Mesendoderm (in vitro differentiated cells): Measurements from ENCODE around the gene CHAT.
A peak's percentile ranks its signal among the peaks of the same experiment; 100 is the strongest.

Experiments
- DNase-seq: peaks from one replicate; pipeline ENCODE4 v3.0.0; 2013
- H2AK5ac ChIP-seq: 2 replicates; pipeline ENCODE4 v1.6.1; 2013; ENCODE audit warnings: low read length, inconsistent platforms
- H2BK120ac ChIP-seq: 2 replicates; pipeline ENCODE4 v1.6.1; 2013; ENCODE audit warnings: low read depth, mild to moderate bottlenecking, low read length, moderate library complexity, mixed read lengths
- H2BK15ac ChIP-seq: replicated peaks from 2 replicates; pipeline ENCODE4 v1.6.1; 2013; ENCODE audit warnings: low read depth, mild to moderate bottlenecking, moderate library complexity
- H2BK5ac ChIP-seq: 2 replicates; pipeline ENCODE4 v1.6.1; 2013; ENCODE audit warnings: low read length, inconsistent platforms
- H3K18ac ChIP-seq: 2 replicates; pipeline ENCODE4 v1.6.1; 2013; ENCODE audit warnings: mild to moderate bottlenecking, low read length, mixed read lengths
- H3K23ac ChIP-seq: one replicate; pipeline ENCODE4 v1.6.1; 2013; ENCODE audit warnings: low read length
- H3K27ac ChIP-seq: 2 replicates; pipeline ENCODE4 v1.5.1; 2013; ENCODE audit warnings: low read depth, mild to moderate bottlenecking, inconsistent platforms, low read length, moderate library complexity
- H3K27me3 ChIP-seq: 2 replicates; pipeline ENCODE4 v1.6.1; 2013; ENCODE audit warnings: low read length, control low read depth, mild to moderate bottlenecking, inconsistent platforms; ENCODE audit not compliant: insufficient read depth, poor library complexity
- H3K36me3 ChIP-seq: 2 replicates; pipeline ENCODE4 v1.6.1; 2013; ENCODE audit warnings: low read length, inconsistent platforms; ENCODE audit not compliant: control insufficient read depth, insufficient read depth
- H3K4ac ChIP-seq: one replicate; pipeline ENCODE4 v1.6.1; 2013; ENCODE audit warnings: low read depth, mild to moderate bottlenecking, low read length, moderate library complexity
- H3K4me1 ChIP-seq: 2 replicates; pipeline ENCODE4 v1.6.1; 2013; ENCODE audit warnings: low read depth, low read length, inconsistent platforms; ENCODE audit not compliant: control insufficient read depth
- H3K4me2 ChIP-seq: 2 replicates; pipeline ENCODE4 v1.6.1; 2013; ENCODE audit warnings: low read length
- H3K4me3 ChIP-seq: 2 replicates; pipeline ENCODE4 v1.5.1; 2013; ENCODE audit warnings: mild to moderate bottlenecking, low read length
- H3K56ac ChIP-seq: one replicate; pipeline ENCODE4 v1.6.1; 2013; ENCODE audit warnings: low read length
- H3K79me1 ChIP-seq: 2 replicates; pipeline ENCODE4 v1.6.1; 2013; ENCODE audit warnings: low read length, inconsistent platforms
- H3K79me2 ChIP-seq: 2 replicates; pipeline ENCODE4 v1.6.1; 2013; ENCODE audit warnings: mild to moderate bottlenecking, low read length; ENCODE audit not compliant: control insufficient read depth, insufficient read depth
- H3K9ac ChIP-seq: 2 replicates; pipeline ENCODE4 v1.6.1; 2013; ENCODE audit warnings: low read length, inconsistent platforms
- H4K5ac ChIP-seq: one replicate; pipeline ENCODE4 v1.6.1; 2013; ENCODE audit warnings: low read length
- H4K8ac ChIP-seq: one replicate; pipeline ENCODE4 v1.6.1; 2013; ENCODE audit warnings: low read depth, mild to moderate bottlenecking, control low read depth, low read length, moderate library complexity
- WGBS: extraction: QIAGEN DNeasy Blood & Tissue Kit; methylation state at CpG from one replicate; pipeline ENCODE4 v1.1.7; 2013; ENCODE audit warnings: low lambda C conversion rate, missing lambda C conversion rate; ENCODE audit not compliant: insufficient coverage; ENCODE audit errors: extremely low coverage; 5-methylcytosine and 5-hydroxymethylcytosine counted together

CHAT gene

DNA sequence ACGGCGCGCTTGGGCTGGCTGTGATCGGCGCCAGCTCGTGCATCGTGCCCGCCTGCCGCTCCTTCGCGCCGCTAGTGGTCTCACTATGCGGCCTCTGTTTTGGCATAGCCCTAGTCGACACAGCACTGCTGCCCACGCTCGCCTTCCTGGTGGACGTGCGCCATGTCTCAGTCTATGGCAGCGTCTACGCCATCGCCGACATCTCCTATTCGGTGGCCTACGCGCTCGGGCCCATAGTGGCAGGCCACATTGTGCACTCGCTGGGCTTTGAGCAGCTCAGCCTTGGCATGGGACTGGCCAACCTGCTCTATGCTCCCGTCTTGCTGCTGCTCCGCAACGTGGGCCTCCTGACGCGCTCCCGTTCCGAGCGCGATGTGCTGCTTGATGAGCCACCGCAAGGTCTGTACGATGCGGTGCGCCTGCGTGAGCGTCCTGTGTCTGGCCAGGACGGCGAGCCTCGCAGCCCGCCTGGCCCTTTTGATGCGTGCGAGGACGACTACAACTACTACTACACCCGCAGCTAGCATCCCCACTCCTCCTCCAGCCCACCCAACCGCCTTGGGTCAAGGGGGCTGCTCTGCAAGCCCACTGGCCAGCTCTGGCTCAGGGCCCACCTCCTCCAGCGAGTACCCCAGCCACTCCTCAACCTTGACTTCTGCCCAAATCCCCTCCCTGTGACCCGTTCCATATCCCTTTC, 1.9 kb upstream of the CHAT start:
- H3K4me3 ChIP-seq = no peak overlapping the region
- H3K79me2 ChIP-seq = no peaks in the 10 kb centered on the region
- H4K8ac ChIP-seq = no peak overlapping the region
- no peaks in the 10 kb centered on the region for H3K36me3 ChIP-seq
- no peak overlapping the region for H3K56ac ChIP-seq
- H3K9ac ChIP-seq = no peak overlapping the region
- H3K27ac ChIP-seq = no peak overlapping the region
- no CpG with 5 or more reads among the region's 53 CpGs for WGBS
- H3K4me1 ChIP-seq = no peaks in the 10 kb centered on the region
- H3K79me1 ChIP-seq = no peaks in the 10 kb centered on the region
- H2BK120ac ChIP-seq = no peak overlapping the region
- H3K27me3 ChIP-seq = peaks cover 71% of the 10 kb centered on the region
- H3K23ac ChIP-seq = no peak overlapping the region
- no peak overlapping the region for H3K4ac ChIP-seq
- no peak overlapping the region for H2BK15ac ChIP-seq
- H3K18ac ChIP-seq = no peak overlapping the region
- H2BK5ac ChIP-seq = no peak overlapping the region
- DNase-seq = no peak
- H2AK5ac ChIP-seq = no peak overlapping the region
- H3K4me2 ChIP-seq = no peak overlapping the region
- no peak overlapping the region for H4K5ac ChIP-seq

GRCh38 chr10:49612513-49613164, 1.2 kb upstream of the CHAT start:
- no peak overlapping the region for H2BK15ac ChIP-seq
- no peak overlapping the region for H3K9ac ChIP-seq
- no peaks in the 10 kb centered on the region for H3K4me1 ChIP-seq
- no peaks in the 10 kb centered on the region for H3K36me3 ChIP-seq
- H2BK5ac ChIP-seq = no peak overlapping the region
- H3K4ac ChIP-seq = no peak overlapping the region
- no peak overlapping the region for H3K56ac ChIP-seq
- no peak overlapping the region for H3K4me3 ChIP-seq
- H3K27me3 ChIP-seq = peaks cover 69% of the 10 kb centered on the region
- WGBS = no CpG with 5 or more reads among the region's 29 CpGs
- no peak overlapping the region for H2AK5ac ChIP-seq
- no peaks in the 10 kb centered on the region for H3K79me2 ChIP-seq
- no peak overlapping the region for H3K27ac ChIP-seq
- no peak overlapping the region for H4K8ac ChIP-seq
- H4K5ac ChIP-seq = no peak overlapping the region
- no peak overlapping the region for H2BK120ac ChIP-seq
- H3K79me1 ChIP-seq = no peaks in the 10 kb centered on the region
- DNase-seq = peak; percentile 85
- no peak overlapping the region for H3K4me2 ChIP-seq
- no peak overlapping the region for H3K18ac ChIP-seq
- H3K23ac ChIP-seq = no peak overlapping the region

DNA sequence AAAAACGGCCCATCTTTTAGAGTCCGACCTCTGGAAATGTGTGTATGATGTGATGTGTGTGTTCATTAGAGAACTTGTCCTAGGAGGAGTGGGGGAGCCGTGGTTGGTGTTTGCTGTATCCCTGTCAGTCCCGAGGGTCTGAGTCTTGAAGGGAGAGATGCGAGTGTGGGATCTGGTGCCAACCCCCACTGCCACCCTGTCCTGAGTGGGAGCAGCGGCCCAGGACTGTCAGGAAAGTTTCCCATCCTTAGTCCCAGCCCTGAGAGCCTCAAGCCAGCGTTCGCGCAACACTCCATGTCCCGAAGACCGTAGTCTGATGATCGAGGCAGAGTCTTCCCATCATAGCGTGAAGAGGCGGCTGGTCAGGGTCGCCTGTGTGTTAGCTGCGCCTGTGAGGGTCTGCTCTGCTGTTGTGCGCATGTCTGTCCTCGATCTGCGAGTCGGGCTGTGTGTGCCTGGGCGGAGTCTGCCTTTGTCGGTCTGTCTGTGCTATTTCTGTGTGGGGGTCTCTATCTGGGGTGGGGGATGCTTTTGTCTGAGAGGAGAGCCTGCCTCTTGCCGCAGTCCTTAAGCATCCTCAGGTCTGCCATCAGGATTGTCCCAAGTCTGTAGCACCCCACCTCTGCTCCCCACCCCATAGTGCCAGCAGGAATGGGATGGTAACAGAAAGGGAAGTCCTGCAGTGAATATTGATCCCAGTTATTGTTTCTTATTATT, 514 bp upstream of the CHAT start:
- no peak for DNase-seq
- Histone ChIP-seq H3K27me3 (peaks cover 62% of the 10 kb centered on the region), H2BK15ac (no peak overlapping the region), H3K4me1 (no peaks in the 10 kb centered on the region), H3K27ac (no peak overlapping the region), H4K8ac (no peak overlapping the region), H3K36me3 (no peaks in the 10 kb centered on the region), H2AK5ac (no peak overlapping the region), H2BK5ac (no peak overlapping the region), H3K79me1 (no peaks in the 10 kb centered on the region), H3K79me2 (no peaks in the 10 kb centered on the region), H3K23ac (no peak overlapping the region), H3K4ac (no peak overlapping the region), H3K18ac (no peak overlapping the region), H3K9ac (no peak overlapping the region), H2BK120ac (no peak overlapping the region), H3K56ac (no peak overlapping the region), H3K4me3 (no peak overlapping the region), H4K5ac (no peak overlapping the region), H3K4me2 (no peak overlapping the region)
- no CpG with 5 or more reads among the region's 23 CpGs for WGBS

DNA sequence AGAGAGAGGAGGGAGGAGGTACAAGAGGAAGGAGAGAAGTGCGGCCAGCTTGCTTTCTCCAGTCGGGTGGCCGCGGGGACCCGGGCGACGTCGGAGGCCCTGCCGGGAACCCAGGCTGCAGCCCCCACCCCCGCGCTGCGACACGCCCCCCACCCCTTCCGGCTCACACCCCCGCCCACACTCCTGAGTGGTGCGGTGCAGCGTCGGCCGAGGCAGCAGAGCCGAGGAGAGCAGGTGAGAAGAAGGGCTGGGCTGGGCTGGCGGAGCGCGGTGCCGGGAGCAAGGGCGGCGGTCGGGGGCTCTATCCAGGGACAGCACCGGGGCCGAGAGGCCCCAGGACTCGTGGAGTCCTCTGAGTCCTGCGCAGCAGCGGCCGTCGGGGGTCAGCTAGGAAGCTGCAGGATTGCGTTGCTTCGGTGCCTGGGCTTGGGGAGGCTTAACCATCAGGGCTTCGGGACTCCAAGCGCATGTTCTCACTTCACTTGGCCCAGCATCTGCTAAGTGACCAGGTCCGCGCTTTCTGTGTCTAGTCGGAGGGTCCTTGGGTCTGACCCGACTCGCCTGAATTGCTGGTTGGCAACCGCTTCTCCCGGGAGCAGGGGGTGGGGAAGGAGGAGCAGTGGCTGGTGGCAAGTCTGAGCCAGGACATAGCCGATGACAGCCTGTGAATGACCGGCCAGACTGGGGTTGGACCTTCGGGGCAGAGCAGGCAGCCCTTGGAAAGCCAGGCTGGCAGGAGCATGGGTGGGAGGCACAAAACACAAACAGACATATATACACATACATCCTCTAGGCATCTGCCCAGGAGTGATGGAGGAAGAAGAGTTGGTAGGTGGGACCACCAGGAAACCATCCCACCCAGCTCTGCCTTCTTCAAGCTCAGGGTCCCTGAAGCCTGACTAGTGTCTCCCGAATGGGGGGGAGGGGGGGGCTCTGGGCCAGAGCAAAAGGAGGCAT, 683 bp downstream of the CHAT start:
- no peak overlapping the region for H3K4me2 ChIP-seq
- no peak overlapping the region for H2BK5ac ChIP-seq
- no peak overlapping the region for H4K8ac ChIP-seq
- no peaks in the 10 kb centered on the region for H3K36me3 ChIP-seq
- no peak overlapping the region for H3K56ac ChIP-seq
- no peak overlapping the region for H3K18ac ChIP-seq
- no peak overlapping the region for H3K9ac ChIP-seq
- H2AK5ac ChIP-seq = no peak overlapping the region
- H3K4me3 ChIP-seq = no peak overlapping the region
- no peaks in the 10 kb centered on the region for H3K4me1 ChIP-seq
- H3K27ac ChIP-seq = no peak overlapping the region
- no peaks in the 10 kb centered on the region for H3K79me2 ChIP-seq
- no peak overlapping the region for H2BK15ac ChIP-seq
- peaks cover 50% of the 10 kb centered on the region for H3K27me3 ChIP-seq
- no peak overlapping the region for H2BK120ac ChIP-seq
- H3K4ac ChIP-seq = no peak overlapping the region
- no peak overlapping the region for H3K23ac ChIP-seq
- no peak overlapping the region for H4K5ac ChIP-seq
- no CpG with 5 or more reads among the region's 49 CpGs for WGBS
- DNase-seq = no peak
- H3K79me1 ChIP-seq = no peaks in the 10 kb centered on the region

DNA sequence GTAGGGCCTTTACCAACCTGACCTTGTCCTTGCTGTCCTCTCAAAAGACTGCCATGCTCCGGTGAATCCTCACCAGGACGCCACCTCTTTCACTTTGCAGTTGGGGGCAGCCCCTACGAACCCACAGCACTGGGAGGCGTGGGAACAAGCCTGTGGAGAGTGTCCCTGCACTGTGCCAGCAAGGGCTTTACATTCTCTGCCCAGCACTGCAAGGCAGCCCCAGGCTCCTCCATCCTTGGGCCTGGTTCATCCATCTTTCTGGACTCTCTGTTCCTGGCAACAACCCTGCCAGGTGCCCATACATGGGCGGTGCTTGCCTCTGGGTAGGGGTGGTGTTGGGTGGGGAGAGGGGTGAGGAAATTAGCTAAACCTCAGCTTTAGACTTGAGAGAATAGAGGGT, 1.4 kb downstream of the CHAT start:
- Histone ChIP-seq H2AK5ac (no peak overlapping the region), H3K27ac (no peak overlapping the region), H3K56ac (no peak overlapping the region), H3K9ac (no peak overlapping the region), H2BK5ac (no peak overlapping the region), H4K5ac (no peak overlapping the region), H3K36me3 (no peaks in the 10 kb centered on the region), H4K8ac (no peak overlapping the region), H3K79me1 (no peaks in the 10 kb centered on the region), H3K18ac (no peak overlapping the region), H3K27me3 (peaks cover 49% of the 10 kb centered on the region), H3K4me1 (no peaks in the 10 kb centered on the region), H3K23ac (no peak overlapping the region), H2BK120ac (no peak overlapping the region), H3K4me3 (no peak overlapping the region), H2BK15ac (no peak overlapping the region), H3K4ac (no peak overlapping the region), H3K79me2 (no peaks in the 10 kb centered on the region), H3K4me2 (no peak overlapping the region)
- no CpG with 5 or more reads among the region's 5 CpGs for WGBS
- DNase-seq = no peak
